GM12875 (cell line): ENCODE measurements around the gene FTSJ3.
"Not testable (repeated sequence)": the region's sequence is repeated elsewhere in the genome, so short reads cannot be mapped to it uniquely, and the experiment has no call there.

Experiments
- H3K4me3 ChIP-seq: one replicate; pipeline ENCODE4 v1.5.1; 2011; ENCODE audit warnings: low read depth, low read length, control low read depth
- CTCF ChIP-seq: IDR thresholded peaks from 2 replicates; pipeline ENCODE4 v1.5.1; 2011; ENCODE audit warnings: low read depth, mild to moderate bottlenecking, control low read depth, inconsistent platforms, low read length, moderate library complexity, borderline replicate concordance; ENCODE audit not compliant: insufficient read depth

FTSJ3 gene, protein sequence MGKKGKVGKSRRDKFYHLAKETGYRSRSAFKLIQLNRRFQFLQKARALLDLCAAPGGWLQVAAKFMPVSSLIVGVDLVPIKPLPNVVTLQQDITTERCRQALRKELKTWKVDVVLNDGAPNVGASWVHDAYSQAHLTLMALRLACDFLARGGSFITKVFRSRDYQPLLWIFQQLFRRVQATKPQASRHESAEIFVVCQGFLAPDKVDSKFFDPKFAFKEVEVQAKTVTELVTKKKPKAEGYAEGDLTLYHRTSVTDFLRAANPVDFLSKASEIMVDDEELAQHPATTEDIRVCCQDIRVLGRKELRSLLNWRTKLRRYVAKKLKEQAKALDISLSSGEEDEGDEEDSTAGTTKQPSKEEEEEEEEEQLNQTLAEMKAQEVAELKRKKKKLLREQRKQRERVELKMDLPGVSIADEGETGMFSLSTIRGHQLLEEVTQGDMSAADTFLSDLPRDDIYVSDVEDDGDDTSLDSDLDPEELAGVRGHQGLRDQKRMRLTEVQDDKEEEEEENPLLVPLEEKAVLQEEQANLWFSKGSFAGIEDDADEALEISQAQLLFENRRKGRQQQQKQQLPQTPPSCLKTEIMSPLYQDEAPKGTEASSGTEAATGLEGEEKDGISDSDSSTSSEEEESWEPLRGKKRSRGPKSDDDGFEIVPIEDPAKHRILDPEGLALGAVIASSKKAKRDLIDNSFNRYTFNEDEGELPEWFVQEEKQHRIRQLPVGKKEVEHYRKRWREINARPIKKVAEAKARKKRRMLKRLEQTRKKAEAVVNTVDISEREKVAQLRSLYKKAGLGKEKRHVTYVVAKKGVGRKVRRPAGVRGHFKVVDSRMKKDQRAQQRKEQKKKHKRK

DNA sequence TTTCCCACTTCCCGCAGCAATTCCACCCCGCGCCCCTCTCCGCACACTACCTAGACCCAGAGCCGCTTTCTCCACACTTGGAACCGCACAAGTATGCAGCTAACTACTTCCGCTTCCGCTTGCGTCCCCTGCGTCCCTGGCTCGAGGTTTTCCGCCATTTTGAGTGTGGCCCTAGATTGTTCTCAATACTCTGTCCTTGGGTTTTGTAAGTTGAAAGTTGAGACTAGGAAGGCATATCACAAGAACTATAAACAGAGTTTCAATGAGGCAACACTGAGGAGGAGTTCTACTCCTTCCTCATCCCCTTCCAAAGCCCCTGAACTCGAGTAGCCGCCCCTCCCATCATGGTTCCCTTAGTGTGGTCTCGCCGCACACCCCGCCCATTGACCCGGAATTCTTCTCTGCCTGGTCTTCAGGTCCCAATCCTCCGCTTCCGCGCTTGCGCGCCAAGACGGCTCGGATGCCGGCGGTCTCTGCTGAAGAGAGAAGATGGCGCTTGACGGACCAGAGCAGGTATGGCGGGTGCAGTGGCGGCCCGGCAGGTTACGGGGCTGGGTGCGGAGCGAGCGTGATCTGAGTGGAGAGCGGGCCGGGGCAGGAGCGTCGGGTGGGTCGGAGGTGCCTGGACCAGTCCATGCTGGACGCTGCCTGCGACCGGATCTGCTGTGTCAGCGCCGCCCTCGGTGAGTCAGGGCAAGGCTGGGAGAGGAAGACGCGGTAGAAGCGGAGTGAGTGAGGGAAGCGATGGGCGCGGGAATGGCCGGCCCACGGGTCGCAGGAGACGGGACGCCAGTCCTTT lies at the start of gene FTSJ3, which contains the start of gene PSMC5:
FTSJ3 (minus strand) TSS at position 662 of the 799 bp plus-strand sequence. CDS start 761 bp downstream, outside the sequence.
PSMC5 (plus strand) TSS at position 430 of the 799 bp plus-strand sequence; CDS start at position 490, 60 bp downstream.
- peak; percentile 84 for TF ChIP-seq CTCF

GRCh38 chr17:63874693-63875092 lies 47.2 kb upstream of the FTSJ3 start:
- H3K4me3 ChIP-seq = not testable (repeated sequence)

More for the DNA sequence above, at the start of gene FTSJ3, which contains the start of gene PSMC5:
- H3K4me3 ChIP-seq = peak within 1 kb of the TSS; percentile 70

DNA sequence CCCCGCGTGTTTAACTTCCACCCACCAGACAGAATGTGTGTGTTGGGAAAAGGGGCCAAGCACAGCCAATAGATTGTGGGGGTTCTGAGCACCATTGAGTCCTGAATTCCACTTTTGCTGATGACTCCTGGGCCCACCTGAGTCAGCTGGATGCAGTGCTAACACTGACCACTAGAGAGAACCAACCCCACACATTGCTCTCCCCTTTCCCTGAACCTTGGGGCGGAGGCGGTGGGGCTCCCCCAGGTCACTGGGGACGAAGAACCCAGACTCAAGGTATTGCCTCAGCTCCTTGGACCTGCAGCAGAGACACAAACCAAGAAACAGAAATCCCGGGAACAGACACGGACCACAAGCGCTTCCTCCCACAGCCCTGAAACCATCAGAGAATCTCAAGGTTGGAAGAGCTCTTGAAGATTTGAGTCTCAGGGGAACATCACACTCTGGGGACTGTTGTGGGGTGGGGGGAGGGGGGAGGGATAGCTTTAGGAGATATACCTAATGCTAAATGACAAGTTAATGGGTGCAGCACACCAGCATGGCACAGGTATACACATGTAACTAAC lies 46.7 kb upstream of the FTSJ3 start:
- H3K4me3 ChIP-seq = not testable (repeated sequence)

- not testable (repeated sequence) for H3K4me3 ChIP-seq
Observed at GRCh38 chr17:63873577-63873976, 46.1 kb upstream of the FTSJ3 start, which contains the start of gene CSH2. Gene CSH2 (minus strand): TSS chr17:63873677. CDS start chr17:63873614, 63 bp downstream.

DNA sequence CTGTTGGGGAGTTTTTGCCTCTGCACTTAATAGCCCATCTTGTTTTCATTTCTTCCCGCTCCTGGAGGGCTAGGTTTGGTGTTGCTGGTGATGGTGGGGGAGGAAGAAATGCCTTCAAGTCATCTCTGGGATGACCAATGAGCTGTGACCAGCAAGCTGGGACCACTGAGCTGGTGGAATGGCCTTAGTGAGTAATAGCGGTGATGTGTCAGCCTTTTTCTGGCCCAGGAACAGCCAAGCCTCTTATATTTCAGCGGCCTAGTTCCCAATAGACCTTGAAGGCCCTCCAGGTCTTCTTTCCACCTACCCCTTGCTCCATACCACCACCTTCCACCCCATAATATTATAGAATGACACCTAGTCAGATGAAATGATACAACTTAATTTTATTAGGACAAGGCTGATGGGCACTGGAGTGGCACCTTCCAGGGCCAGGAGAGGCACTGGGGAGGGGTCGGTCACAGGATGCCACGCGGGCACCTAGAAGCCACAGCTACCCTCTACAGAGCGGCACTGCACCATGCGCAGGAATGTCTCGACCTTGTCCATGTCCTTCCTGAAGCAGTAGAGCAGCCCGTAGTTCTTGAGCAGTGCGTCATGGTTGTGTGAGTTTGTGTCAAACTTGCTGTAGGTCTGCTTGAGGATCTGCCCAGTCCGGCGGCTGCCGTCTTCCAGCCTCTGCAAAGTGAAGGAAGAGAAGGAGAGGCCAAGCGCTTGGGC lies 44.3 kb upstream of the FTSJ3 start:
- H3K4me3 ChIP-seq = not testable (repeated sequence)

DNA sequence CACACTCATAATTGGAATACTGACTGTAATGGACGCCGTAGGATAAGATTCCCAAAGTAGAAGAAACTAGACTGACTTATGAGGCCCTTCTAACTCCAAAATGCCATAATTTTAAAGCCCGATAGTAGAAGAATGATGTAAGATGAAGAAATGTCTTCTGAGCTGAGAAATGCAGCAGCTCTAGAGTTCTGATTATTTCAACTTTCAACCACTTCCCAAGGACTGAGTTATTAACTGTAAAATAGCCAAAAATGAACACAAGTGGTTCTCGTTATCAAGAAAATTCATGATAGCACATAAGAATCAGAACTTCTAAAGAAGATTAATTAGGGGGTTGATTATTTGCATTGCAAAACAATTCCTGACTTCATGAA lies 42.8 kb upstream of the FTSJ3 start:
- H3K4me3 ChIP-seq = not testable (repeated sequence)

GRCh38 chr17:63869491-63870291 lies 42.2 kb upstream of the FTSJ3 start:
- TF ChIP-seq CTCF = peak; percentile 9; the same call in 1 of the 2 replicates
- not testable (repeated sequence) for H3K4me3 ChIP-seq

DNA sequence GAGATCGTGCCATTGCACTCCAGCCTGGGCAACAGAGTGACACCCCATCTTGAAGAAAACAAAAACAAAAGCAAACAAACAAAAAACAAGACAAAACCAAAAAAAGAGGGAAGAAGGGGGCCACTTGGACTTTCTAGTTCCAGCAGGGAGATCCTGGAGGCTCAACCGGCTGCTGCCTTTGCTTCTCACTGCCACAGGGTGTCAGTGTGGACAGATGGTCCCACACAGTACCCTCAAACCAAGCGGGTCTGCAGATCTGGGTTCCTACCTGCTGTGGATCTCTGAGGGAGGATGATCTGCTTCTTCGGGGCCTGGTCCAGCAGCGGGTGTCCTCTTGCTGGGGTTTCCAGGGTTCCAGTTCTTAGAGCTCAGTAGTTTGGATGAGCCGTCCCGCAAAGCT lies 39.2 kb upstream of the FTSJ3 start:
- H3K4me3 ChIP-seq = not testable (repeated sequence)
- TF ChIP-seq CTCF = peak; percentile 27; the same call in 1 of the 2 replicates
